Fibroblast of lung (primary cell): ENCODE data around the gene NR5A1. TPM values are rescaled to one million over a fixed set of nuclear protein-coding genes. Genes with fewer than 3 reads are reported as not detected.

ENCODE experiments used
- DNase-seq, 2 donors: peaks; one replicate each; pipeline versions ENCODE4 v3.0.0 to v3.0.0-alpha.2; 2010; ENCODE audit warnings: low read depth in 2 of 2
- H2AFZ ChIP-seq: 2 replicates; pipeline ENCODE4 v1.5.1; 2012; ENCODE audit warnings: low read length, control low read depth, inconsistent platforms
- H3K27ac ChIP-seq: 2 replicates; pipeline ENCODE4 v1.5.1; 2011; ENCODE audit warnings: low read length, control low read depth; ENCODE audit not compliant: insufficient read depth
- H3K27me3 ChIP-seq: 2 replicates; pipeline ENCODE4 v1.5.1; 2011; ENCODE audit warnings: mild to moderate bottlenecking, low read length; ENCODE audit not compliant: control insufficient read depth, insufficient read depth
- H3K36me3 ChIP-seq: 2 replicates; pipeline ENCODE4 v1.5.1; 2011; ENCODE audit warnings: low read length; ENCODE audit not compliant: control insufficient read depth, insufficient read depth
- H3K4me1 ChIP-seq: 2 replicates; pipeline ENCODE4 v1.5.1; 2011; ENCODE audit warnings: low read length; ENCODE audit not compliant: control insufficient read depth, insufficient read depth; ENCODE audit errors: extremely low read depth
- H3K4me2 ChIP-seq: 2 replicates; pipeline ENCODE4 v1.5.1; 2011; ENCODE audit warnings: low read length, control low read depth; ENCODE audit not compliant: insufficient read depth; ENCODE audit errors: extremely low read depth
- H3K4me3 ChIP-seq, 4 experiments: fragments of 200-600 bp in 1 of 4; sonication (generic) in 1 of 4; replicated peaks in 1 of 4; 2 replicates each; pipeline ENCODE4 v1.5.1; 2011 to 2016; ENCODE audit warnings: low read length in 4 of 4, low read depth in 3 of 4, mild to moderate bottlenecking in 3 of 4, control low read depth in 2 of 4, inconsistent platforms in 1 of 4, mixed read lengths in 1 of 4; ENCODE audit not compliant: insufficient read depth in 1 of 4; ENCODE audit errors: control extremely low read depth in 1 of 4
- H3K79me2 ChIP-seq: 2 replicates; pipeline ENCODE4 v1.5.1; 2012; ENCODE audit warnings: mild to moderate bottlenecking, low read length, inconsistent platforms; ENCODE audit not compliant: control insufficient read depth, insufficient read depth
- H3K9ac ChIP-seq: 2 replicates; pipeline ENCODE4 v1.5.1; 2011; ENCODE audit warnings: mild to moderate bottlenecking, low read length, control low read depth; ENCODE audit not compliant: insufficient read depth
- H3K9me3 ChIP-seq: 2 replicates; pipeline ENCODE4 v1.5.1; 2012; ENCODE audit warnings: low read depth, low read length; ENCODE audit not compliant: control insufficient read depth, insufficient read depth
- H4K20me1 ChIP-seq: 2 replicates; pipeline ENCODE4 v1.5.1; 2011; ENCODE audit warnings: low read length; ENCODE audit not compliant: control insufficient read depth, insufficient read depth; ENCODE audit errors: extremely low read depth
- EZH2 ChIP-seq: IDR thresholded peaks from 2 replicates; pipeline ENCODE4 v1.5.1; 2012; ENCODE audit warnings: low read length, control low read depth, mild to moderate bottlenecking; ENCODE audit errors: missing control alignments
- polyA plus RNA-seq, 2 donors: library from polyadenylated mRNA; depleted of rRNA in 1 of 2; stranded (reverse) in 1 of 2; unstranded in 1 of 2; fragments of >200 nt; gene quantifications; 2 replicates each; pipeline ENCODE4 v1.2.1, GENCODE V29; 2011 to 2012; ENCODE audit warnings: missing spikeins in 1 of 2
- total RNA-seq: library from RNA; depleted of rRNA; stranded (reverse); fragments of >200 nt; gene quantifications from 2 replicates; pipeline ENCODE4 v1.2.1, GENCODE V29; 2014
- TF ChIP-seq, protein P1 (sequence below), 2 donors: IDR thresholded peaks in 1 of 2; conservative IDR thresholded peaks in 1 of 2; 1 replicate in 1 of 2; 2 replicates in 1 of 2; pipeline ENCODE4 v1.5.1; 2011 to 2012; ENCODE audit warnings: low read length in 2 of 2, control low read depth in 1 of 2, inconsistent platforms in 1 of 2, low read depth in 1 of 2, mild to moderate bottlenecking in 1 of 2

The NR5A1 gene
- total and polyA plus RNA-seq, 2 donors (not counting 1 experiment from before 2014, with no cell fraction given), result not detected

DNA sequence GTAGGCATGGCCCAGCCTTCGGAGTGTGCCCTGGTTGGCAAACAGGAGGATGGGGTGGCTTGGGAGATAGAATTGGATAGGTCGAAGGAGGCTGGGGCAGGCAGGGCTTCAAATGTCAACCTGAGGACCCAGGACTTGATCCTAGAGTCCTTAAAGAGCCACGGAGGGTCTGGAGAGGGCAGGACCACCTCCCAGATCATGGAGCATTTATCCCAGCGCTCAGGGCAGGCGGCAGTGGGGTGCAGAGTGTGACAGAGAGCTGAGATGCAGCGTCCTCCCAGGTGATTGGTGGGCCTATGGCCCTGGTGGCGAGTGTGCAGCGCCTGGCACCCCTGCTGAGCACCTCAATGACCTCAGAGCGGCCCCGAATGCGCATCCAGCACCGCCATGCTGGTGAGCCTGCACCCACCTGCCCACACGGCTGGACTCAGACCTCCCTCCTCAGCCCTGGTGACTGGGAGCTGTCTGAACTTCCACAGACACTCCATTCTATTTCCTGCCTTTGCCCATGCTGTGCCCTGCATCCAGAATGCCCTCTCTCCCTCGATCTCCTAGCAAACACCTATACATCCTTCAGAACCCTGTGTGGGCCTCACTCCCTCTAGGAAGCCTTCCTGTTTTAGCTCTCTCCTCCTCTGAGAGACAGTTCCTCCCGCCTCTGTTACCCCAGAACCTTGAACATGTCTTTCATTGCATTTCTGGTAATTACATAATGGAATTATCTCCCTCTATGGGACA, 50.7 kb downstream of the NR5A1 start:
- Histone ChIP-seq H3K27ac (no peak overlapping the region), H4K20me1 (no peaks in the 10 kb centered on the region), H3K9me3 (no peaks in the 10 kb centered on the region), H3K4me3 (no peak overlapping the region), H3K79me2 (no peaks in the 10 kb centered on the region), H3K9ac (no peak overlapping the region), H3K4me1 (no peaks in the 10 kb centered on the region), H3K36me3 (no peaks in the 10 kb centered on the region), H3K4me2 (no peak overlapping the region), H2AFZ (no peak overlapping the region), H3K27me3 (peaks cover 16% of the 10 kb centered on the region)
- DNase-seq, result no peak
- TF ChIP-seq, protein P1, sequence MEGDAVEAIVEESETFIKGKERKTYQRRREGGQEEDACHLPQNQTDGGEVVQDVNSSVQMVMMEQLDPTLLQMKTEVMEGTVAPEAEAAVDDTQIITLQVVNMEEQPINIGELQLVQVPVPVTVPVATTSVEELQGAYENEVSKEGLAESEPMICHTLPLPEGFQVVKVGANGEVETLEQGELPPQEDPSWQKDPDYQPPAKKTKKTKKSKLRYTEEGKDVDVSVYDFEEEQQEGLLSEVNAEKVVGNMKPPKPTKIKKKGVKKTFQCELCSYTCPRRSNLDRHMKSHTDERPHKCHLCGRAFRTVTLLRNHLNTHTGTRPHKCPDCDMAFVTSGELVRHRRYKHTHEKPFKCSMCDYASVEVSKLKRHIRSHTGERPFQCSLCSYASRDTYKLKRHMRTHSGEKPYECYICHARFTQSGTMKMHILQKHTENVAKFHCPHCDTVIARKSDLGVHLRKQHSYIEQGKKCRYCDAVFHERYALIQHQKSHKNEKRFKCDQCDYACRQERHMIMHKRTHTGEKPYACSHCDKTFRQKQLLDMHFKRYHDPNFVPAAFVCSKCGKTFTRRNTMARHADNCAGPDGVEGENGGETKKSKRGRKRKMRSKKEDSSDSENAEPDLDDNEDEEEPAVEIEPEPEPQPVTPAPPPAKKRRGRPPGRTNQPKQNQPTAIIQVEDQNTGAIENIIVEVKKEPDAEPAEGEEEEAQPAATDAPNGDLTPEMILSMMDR (conservative IDR thresholded peaks at IDR 0.05 in 1 of 2, IDR thresholded peaks at IDR 0.05 in 1 of 2; ENCODE audit: low read depth in 1 of 2, low read length in 2 of 2), result no peak
- no peak for TF ChIP-seq EZH2

DNA sequence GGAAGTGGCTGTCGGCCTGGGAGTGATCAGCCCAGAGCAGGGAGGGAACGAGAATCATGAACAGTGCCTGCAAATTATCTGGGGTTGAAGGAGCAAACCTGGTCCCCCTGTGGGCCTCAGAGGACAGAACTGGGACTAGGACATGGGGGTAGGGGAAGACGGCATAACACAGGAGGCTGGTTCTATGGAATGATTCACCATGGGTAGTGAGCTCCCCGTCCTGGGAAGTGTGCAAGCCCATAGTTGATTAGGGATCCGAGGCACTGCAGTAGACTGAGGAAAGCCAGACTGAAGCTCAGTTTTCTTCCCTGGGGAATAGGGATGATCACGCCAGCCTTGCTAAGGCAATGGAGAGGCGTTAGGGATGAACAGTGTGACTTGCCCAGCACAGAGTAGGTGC, 51.4 kb downstream of the NR5A1 start:
- no peaks in the 10 kb centered on the region for H3K4me1 ChIP-seq
- no peak overlapping the region for H3K9ac ChIP-seq
- no peak overlapping the region for H2AFZ ChIP-seq
- H3K4me2 ChIP-seq, result no peak overlapping the region
- H3K9me3 ChIP-seq, result no peaks in the 10 kb centered on the region
- H3K79me2 ChIP-seq, result no peaks in the 10 kb centered on the region
- H3K4me3 ChIP-seq, result no peak overlapping the region
- no peaks in the 10 kb centered on the region for H3K36me3 ChIP-seq
- TF ChIP-seq, protein P1 (conservative IDR thresholded peaks at IDR 0.05 in 1 of 2, IDR thresholded peaks at IDR 0.05 in 1 of 2; ENCODE audit: low read depth in 1 of 2, low read length in 2 of 2), result no peak
- TF ChIP-seq EZH2, result no peak
- H3K27ac ChIP-seq, result no peak overlapping the region
- DNase-seq, result no peak
- no peaks in the 10 kb centered on the region for H4K20me1 ChIP-seq
- peaks cover 21% of the 10 kb centered on the region for H3K27me3 ChIP-seq

DNA sequence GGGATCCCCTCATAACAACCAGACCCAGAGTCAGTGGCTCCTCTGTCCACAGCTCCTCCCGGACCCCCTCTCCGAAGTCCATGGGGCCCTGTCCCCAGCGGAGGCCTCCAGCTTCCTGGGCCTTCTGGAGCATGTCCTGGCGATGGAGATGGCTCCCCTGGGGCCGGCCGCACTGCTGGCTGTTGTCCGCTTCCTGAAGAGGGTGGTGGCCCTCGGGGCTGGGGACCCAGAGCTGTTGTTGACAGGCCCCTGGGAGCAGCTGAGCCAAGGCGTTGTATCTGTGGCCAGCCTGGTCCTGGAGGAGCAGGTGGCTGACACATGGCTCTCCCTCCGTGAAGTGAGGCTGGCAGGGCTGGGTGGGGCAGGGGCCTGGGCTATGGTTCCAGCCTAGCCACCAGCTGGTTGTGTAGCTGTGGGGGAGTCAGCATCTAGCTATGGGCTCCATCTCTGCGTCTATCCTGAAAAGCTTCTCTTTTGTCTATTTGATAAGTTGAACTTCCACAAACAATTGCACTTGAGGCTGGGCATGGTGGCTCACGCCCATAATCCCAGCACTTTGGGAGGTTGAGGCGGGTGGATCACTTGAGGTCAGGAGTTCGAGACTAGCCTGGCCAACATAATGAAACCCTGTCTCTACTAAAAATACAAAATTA, 52.3 kb downstream of the NR5A1 start:
- H4K20me1 ChIP-seq, result no peaks in the 10 kb centered on the region
- H3K9me3 ChIP-seq, result no peaks in the 10 kb centered on the region
- H3K9ac ChIP-seq, result no peak overlapping the region
- no peaks in the 10 kb centered on the region for H3K79me2 ChIP-seq
- H3K27ac ChIP-seq, result no peak overlapping the region
- H3K27me3 ChIP-seq, result peaks cover 28% of the 10 kb centered on the region
- H2AFZ ChIP-seq, result no peak overlapping the region
- H3K4me3 ChIP-seq, result no peak overlapping the region
- H3K36me3 ChIP-seq, result no peaks in the 10 kb centered on the region
- no peak for TF ChIP-seq EZH2
- TF ChIP-seq, protein P1 (conservative IDR thresholded peaks at IDR 0.05 in 1 of 2, IDR thresholded peaks at IDR 0.05 in 1 of 2; ENCODE audit: low read depth in 1 of 2, low read length in 2 of 2), result no peak
- H3K4me1 ChIP-seq, result no peaks in the 10 kb centered on the region
- H3K4me2 ChIP-seq, result no peak overlapping the region
- DNase-seq, result no peak
